ENCODE measurements around the gene DSCAM.

The DSCAM gene

DNA sequence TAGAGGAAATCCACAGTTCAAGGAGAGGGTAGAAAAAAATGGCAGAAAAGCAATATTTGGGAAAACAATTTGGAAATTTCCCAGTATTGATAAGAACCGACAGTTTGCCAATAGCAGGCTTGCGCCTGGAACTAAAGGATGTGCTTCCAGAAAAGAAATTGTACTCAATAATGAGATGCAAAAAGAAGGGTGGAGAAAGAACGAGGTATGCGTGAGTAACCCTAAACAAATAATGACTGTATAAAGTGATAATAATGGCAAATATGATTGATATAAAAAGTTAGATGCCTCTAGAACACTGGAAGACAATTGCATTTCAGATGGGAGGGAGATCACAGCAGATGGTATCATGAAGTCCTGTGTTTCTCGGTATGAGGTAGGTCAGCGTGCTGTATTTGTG is 458.9 kb downstream of the DSCAM start:
- TF ChIP-seq TAF1 (IDR thresholded peaks at IDR 0.05; ENCODE audit: low read depth): no peak

DNA sequence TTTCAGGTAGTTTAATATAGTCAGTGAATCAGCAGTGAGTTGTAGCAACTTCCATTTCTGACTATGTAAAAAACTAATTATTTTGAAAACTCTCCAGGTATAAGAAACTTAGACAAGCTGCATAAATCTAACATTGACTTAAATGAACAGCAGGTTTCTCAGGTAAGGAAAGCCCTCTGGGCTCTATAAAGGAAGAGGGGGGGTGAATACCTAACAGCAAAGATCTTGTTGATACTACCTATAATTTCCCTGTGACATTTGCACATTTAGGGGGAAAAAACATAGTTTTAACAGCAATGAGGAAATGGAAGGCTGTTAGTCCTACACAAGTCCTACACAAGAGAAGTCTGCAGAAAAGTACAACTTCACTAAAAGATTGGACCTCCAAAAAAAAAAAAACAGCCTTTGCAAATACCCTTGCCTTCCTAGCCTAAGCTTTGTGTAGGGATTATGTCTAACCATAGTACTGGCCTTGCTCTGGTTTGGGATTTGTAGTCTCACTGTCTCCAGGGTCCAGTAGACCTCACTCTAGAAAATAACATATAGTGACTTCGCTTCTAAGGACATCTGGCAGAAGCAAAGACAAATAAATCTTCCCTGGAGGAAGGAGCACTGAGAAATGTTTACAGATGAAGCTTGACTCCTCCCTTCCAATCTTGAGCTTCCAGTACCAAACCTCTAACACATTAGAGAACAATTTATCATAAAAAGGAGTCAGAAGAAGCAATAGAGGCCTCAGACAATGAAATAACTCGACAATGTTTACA is 459.8 kb downstream of the DSCAM start:
- no peak for TF ChIP-seq CREB1 (IDR thresholded peaks at IDR 0.05; ENCODE audit: low read depth)

DNA sequence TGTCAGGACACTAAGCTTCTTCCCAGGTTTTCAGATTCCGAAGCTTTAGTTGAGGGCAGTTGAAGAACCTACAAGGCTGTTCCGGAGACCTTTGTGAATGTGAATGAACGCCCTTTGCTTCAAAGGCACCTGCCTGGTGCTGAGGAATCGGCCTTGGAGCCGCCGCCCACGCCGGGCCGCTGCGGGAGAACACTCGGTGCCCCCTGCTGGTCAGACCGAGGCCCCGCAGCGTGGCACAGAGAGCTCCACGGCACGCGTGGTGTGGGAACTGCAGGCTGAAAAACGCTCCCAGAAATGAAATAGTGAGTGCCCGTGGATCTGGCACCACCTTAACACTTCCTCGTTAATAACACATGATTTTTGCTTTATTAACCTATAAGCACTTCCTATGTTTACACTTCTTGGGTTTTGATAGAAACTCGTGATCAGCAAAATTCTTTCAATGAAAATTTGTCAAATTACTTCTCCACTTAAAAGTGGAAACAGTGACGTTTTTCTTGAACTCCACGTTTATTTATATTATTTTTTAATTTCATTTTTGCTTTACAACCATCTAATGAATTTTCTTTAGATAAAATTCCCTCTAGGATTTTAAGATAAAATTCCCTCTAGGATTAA is 460.6 kb downstream of the DSCAM start:
- TF ChIP-seq CEBPB (IDR thresholded peaks at IDR 0.05) (no peak), EGR1 (IDR thresholded peaks at IDR 0.05) (0 out of 2 replicates have a peak, but pooled peaks have one; percentile 26), TEAD4 (IDR thresholded peaks at IDR 0.05) (no peak)
- TF ChIP-seq, protein P1, sequence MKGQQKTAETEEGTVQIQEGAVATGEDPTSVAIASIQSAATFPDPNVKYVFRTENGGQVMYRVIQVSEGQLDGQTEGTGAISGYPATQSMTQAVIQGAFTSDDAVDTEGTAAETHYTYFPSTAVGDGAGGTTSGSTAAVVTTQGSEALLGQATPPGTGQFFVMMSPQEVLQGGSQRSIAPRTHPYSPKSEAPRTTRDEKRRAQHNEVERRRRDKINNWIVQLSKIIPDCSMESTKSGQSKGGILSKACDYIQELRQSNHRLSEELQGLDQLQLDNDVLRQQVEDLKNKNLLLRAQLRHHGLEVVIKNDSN (IDR thresholded peaks at IDR 0.05): no peak

DNA sequence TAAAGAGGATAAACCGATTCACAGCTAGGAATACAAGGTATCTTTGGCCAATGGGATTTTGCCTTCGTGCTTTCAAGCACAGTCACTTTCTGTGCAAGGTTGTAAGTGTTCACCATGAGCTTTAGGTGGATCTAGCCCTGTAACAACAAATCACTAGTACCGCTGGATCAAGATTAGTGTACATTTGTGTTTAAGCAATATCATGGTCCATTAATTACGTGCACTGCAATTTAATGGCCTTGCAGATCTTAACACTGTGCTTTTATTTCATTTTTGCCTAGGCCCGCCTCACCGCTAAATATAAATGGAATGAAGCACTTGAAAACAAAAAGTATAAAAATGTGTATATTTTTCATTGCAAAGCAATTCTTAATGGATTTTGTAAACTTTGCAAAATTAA is 461.1 kb downstream of the DSCAM start:
- TF ChIP-seq, protein P2, sequence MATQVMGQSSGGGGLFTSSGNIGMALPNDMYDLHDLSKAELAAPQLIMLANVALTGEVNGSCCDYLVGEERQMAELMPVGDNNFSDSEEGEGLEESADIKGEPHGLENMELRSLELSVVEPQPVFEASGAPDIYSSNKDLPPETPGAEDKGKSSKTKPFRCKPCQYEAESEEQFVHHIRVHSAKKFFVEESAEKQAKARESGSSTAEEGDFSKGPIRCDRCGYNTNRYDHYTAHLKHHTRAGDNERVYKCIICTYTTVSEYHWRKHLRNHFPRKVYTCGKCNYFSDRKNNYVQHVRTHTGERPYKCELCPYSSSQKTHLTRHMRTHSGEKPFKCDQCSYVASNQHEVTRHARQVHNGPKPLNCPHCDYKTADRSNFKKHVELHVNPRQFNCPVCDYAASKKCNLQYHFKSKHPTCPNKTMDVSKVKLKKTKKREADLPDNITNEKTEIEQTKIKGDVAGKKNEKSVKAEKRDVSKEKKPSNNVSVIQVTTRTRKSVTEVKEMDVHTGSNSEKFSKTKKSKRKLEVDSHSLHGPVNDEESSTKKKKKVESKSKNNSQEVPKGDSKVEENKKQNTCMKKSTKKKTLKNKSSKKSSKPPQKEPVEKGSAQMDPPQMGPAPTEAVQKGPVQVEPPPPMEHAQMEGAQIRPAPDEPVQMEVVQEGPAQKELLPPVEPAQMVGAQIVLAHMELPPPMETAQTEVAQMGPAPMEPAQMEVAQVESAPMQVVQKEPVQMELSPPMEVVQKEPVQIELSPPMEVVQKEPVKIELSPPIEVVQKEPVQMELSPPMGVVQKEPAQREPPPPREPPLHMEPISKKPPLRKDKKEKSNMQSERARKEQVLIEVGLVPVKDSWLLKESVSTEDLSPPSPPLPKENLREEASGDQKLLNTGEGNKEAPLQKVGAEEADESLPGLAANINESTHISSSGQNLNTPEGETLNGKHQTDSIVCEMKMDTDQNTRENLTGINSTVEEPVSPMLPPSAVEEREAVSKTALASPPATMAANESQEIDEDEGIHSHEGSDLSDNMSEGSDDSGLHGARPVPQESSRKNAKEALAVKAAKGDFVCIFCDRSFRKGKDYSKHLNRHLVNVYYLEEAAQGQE (IDR thresholded peaks at IDR 0.05; ENCODE audit: low read depth): no peak
- TF ChIP-seq CREB1 (IDR thresholded peaks at IDR 0.05; ENCODE audit: low read depth) (no peak), TAF1 (IDR thresholded peaks at IDR 0.05; ENCODE audit: low read depth) (no peak), EGR1 (IDR thresholded peaks at IDR 0.05) (no peak), EP300 (IDR thresholded peaks at IDR 0.05; ENCODE audit: borderline replicate concordance) (no peak), TEAD4 (IDR thresholded peaks at IDR 0.05) (no peak), ZBTB7A (IDR thresholded peaks at IDR 0.05; ENCODE audit: low read depth) (no peak), NFIC (IDR thresholded peaks at IDR 0.05) (no peak), YY1 (IDR thresholded peaks at IDR 0.05; ENCODE audit: low read depth) (no peak), TCF12 (IDR thresholded peaks at IDR 0.05; ENCODE audit: low read depth) (no peak), FOXM1 (IDR thresholded peaks at IDR 0.05; ENCODE audit: borderline replicate concordance, low read depth) (no peak), CEBPB (IDR thresholded peaks at IDR 0.05) (no peak), RAD21 (IDR thresholded peaks at IDR 0.05; ENCODE audit: low read depth) (no peak)
- TF ChIP-seq, protein P1 (IDR thresholded peaks at IDR 0.05): no peak
- TF ChIP-seq, protein P3, sequence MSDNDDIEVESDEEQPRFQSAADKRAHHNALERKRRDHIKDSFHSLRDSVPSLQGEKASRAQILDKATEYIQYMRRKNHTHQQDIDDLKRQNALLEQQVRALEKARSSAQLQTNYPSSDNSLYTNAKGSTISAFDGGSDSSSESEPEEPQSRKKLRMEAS (IDR thresholded peaks at IDR 0.05): no peak

DNA sequence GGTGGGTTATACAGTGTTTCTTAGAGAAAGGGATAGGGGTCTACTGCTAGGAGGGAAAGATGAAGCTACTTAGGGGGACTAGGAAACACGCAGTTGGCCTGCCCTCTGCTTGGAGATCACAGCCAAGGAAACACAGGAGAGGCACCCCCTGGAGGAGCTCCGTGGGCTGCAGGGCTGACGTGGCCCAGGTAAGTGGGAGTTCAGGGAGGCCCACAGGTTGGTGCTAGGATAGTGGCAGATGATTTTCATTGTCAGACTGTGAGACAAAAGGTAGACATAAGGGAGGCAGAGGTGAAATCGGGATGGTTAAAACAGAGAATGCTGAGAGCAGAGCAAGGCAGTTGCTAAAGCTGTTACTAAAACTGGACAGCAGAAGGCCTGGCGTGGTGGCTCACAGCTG is 463.0 kb downstream of the DSCAM start:
- TF ChIP-seq RAD21 (IDR thresholded peaks at IDR 0.05; ENCODE audit: low read depth): no peak
- TF ChIP-seq, protein P1 (IDR thresholded peaks at IDR 0.05): no peak
- TF ChIP-seq EP300 (IDR thresholded peaks at IDR 0.05; ENCODE audit: borderline replicate concordance): no peak
- TF ChIP-seq EGR1 (IDR thresholded peaks at IDR 0.05): no peak
- no peak for TF ChIP-seq TAF1 (IDR thresholded peaks at IDR 0.05; ENCODE audit: low read depth)
- TF ChIP-seq TEAD4 (IDR thresholded peaks at IDR 0.05): no peak

DNA sequence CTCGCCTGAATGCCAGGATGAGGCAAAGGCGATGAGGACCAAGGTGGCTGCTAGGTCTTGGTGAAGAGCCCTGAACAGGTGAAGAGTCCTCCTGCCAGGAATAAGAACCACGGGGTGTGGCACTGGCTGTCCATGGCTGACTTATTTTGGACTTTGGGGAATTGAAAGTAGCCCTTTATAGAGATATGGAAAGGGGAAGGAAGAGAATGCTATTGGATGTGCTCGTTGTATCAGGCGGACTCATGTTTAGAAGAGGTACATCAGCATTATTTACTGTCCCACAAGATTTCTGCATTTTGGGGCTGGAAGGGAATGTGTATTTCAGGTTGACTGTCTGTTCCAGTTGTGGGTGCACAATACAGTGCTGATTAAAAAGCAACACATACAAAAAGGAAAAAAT is 465.8 kb downstream of the DSCAM start:
- TF ChIP-seq TCF12 (IDR thresholded peaks at IDR 0.05; ENCODE audit: low read depth): no peak

DNA sequence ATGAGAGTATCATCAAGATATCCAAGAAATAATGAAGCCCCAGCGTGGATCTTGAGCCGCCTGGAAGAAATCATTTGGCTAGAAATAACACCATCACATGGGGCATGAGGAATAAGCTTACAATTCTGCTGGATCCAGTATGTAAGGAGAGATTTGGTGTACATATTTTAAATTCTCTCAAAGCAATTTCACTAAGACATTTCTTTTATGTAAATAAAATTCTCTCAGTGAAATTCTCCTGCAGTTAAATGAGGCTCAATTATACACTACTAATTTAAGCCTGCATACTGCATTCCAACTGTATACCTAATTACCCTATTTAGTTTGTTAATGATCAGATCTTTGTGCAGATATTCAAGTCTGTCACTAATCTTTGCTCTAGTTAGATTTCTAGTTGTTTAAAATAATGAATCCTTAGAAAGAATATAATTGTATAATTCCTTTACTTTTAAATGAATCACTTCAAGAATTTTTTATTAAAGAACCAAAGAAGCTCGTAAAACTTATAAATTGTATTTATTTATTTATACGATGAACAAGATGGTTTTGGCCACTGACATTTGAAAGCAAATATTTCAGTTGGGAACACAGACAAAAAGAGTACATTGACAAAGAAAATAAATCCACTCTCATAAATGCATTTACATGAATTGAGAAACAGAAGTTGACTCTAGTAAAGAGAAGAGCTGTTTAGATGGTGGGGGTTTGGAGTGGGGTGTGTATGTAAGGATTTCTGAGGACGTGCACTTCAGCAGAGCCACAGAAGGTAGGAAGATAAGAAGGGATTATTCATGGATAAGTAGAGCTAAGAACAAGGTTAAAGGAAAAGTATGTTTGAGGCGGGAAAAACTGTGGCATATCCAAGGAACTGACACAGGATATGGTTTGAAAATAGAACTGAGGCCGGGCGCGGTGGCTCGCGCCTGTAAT is 466.8 kb downstream of the DSCAM start:
- TF ChIP-seq TAF1 (IDR thresholded peaks at IDR 0.05; ENCODE audit: low read depth): no peak

DNA sequence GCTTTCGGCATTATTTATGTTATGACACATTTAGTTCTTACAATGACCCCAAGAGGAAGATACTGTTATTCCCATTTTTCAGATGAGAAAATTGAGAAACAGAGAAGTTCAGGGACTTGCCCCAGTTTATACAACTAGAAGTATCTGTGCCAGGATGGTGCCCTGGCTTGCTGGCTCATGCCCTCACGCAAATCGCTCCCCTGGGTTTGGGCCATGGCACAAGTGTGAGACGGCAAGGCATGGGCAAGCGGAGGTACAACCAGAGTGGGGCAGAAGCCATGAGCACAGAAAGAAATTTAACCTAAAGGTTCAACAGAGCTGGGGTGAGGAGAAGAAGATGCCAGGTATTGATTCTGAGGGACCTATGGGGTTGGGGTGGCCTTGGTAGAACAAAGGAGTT is 469.8 kb downstream of the DSCAM start:
- TF ChIP-seq TAF1 (IDR thresholded peaks at IDR 0.05; ENCODE audit: low read depth) (no peak), FOXM1 (IDR thresholded peaks at IDR 0.05; ENCODE audit: borderline replicate concordance, low read depth) (no peak), ZBTB7A (IDR thresholded peaks at IDR 0.05; ENCODE audit: low read depth) (no peak), TCF12 (IDR thresholded peaks at IDR 0.05; ENCODE audit: low read depth) (no peak), NFIC (IDR thresholded peaks at IDR 0.05) (no peak), EP300 (IDR thresholded peaks at IDR 0.05; ENCODE audit: borderline replicate concordance) (no peak), CREB1 (IDR thresholded peaks at IDR 0.05; ENCODE audit: low read depth) (no peak), EGR1 (IDR thresholded peaks at IDR 0.05) (no peak), CEBPB (IDR thresholded peaks at IDR 0.05) (no peak), YY1 (IDR thresholded peaks at IDR 0.05; ENCODE audit: low read depth) (no peak), RAD21 (IDR thresholded peaks at IDR 0.05; ENCODE audit: low read depth) (no peak), TEAD4 (IDR thresholded peaks at IDR 0.05) (no peak)
- TF ChIP-seq, protein P2 (IDR thresholded peaks at IDR 0.05; ENCODE audit: low read depth): no peak
- TF ChIP-seq, protein P1 (IDR thresholded peaks at IDR 0.05): no peak
- TF ChIP-seq, protein P3 (IDR thresholded peaks at IDR 0.05): no peak

Data from Ishikawa (cell line).